ENCODE measurements around the gene FOXG1. TPM values are rescaled to one million over a fixed set of nuclear protein-coding genes. Genes with fewer than 3 reads are reported as not detected.

FOXG1 gene
- total and polyA plus RNA-seq, 2 of the 4 experiments (the other 2 are of a cell fraction), result not detected

DNA sequence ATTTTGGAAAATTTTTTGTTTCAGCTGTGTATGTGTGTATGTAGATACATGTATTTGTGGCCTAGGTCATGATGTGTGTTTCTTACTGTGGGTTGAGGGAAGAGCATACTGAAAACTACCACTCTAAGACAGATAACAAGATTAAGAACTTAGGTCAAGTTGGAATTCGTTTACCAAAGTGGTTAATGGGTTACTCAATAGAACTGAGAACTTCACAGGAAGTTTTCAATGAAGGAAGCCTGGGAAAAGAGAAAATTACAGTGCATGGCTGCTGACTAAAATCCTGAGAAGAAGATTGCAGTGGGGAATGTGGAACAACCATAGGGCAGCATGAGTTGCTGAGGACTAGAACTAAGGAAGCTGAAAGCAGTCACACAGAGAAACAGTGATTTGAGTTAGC is 21.4 kb upstream of the FOXG1 start:
- H3K27ac ChIP-seq (ENCODE audit: insufficient read depth, low read length), result no peak overlapping the region
- no peak overlapping the region for H3K23ac ChIP-seq (ENCODE audit: low read depth, low read length)
- POLR2A ChIA-PET (ENCODE audit: unreplicated experiment), result no interaction called here
- no peak overlapping the region for H4K8ac ChIP-seq (ENCODE audit: low read depth in 2 of 2, low read length in 2 of 2)
- no peaks in the 10 kb centered on the region for H4K20me1 ChIP-seq (ENCODE audit: insufficient read depth, low read length)
- no peaks in the 10 kb centered on the region for H3K79me1 ChIP-seq (ENCODE audit: low read depth in 1 of 2, low read length in 2 of 2)
- H3K36me3 ChIP-seq (ENCODE audit: control insufficient read depth, insufficient read depth, low read length), result no peaks in the 10 kb centered on the region
- no peak overlapping the region for H4K5ac ChIP-seq (ENCODE audit: low read depth, low read length)
- dilution Hi-C loops (cut with HindIII; ENCODE audit: low sequenced_read_pairs, unreplicated experiment) (no loop called here), in situ Hi-C loops (cut with MboI; ENCODE audit: low sequenced_read_pairs) (no loop called here), intact Hi-C loops (cut with micrococcal nuclease) (no loop called here)
- no peak overlapping the region for H2AFZ ChIP-seq (replicated peaks; ENCODE audit: low read length, poor library complexity)
- TF ChIP-seq NFE2L2 (IDR thresholded peaks at IDR 0.05; ENCODE audit: low read depth, low read length) (no peak), SMC3 (IDR thresholded peaks at IDR 0.05; ENCODE audit: low read depth, low read length) (no peak), MXI1 (IDR thresholded peaks at IDR 0.05; ENCODE audit: borderline replicate concordance, low read depth, low read length) (no peak), BHLHE40 (IDR thresholded peaks at IDR 0.05; ENCODE audit: low read depth, low read length) (no peak), CEBPB (IDR thresholded peaks at IDR 0.05; ENCODE audit: low read depth, low read length) (no peak), RFX5 (IDR thresholded peaks at IDR 0.05; ENCODE audit: low read depth, low read length) (no peak), MAZ (IDR thresholded peaks at IDR 0.05; ENCODE audit: borderline replicate concordance, low read depth, low read length) (no peak), RAD21 (IDR thresholded peaks at IDR 0.05; ENCODE audit: low read length) (no peak), FOS (IDR thresholded peaks at IDR 0.05; ENCODE audit: low read depth, low read length) (no peak), MAFK (IDR thresholded peaks at IDR 0.05; ENCODE audit: low read depth, low read length) (no peak)
- TF ChIP-seq, protein P1, sequence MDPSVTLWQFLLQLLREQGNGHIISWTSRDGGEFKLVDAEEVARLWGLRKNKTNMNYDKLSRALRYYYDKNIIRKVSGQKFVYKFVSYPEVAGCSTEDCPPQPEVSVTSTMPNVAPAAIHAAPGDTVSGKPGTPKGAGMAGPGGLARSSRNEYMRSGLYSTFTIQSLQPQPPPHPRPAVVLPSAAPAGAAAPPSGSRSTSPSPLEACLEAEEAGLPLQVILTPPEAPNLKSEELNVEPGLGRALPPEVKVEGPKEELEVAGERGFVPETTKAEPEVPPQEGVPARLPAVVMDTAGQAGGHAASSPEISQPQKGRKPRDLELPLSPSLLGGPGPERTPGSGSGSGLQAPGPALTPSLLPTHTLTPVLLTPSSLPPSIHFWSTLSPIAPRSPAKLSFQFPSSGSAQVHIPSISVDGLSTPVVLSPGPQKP (IDR thresholded peaks at IDR 0.05; ENCODE audit: borderline replicate concordance, low read depth, low read length), result no peak
- TF ChIP-seq, protein P2, sequence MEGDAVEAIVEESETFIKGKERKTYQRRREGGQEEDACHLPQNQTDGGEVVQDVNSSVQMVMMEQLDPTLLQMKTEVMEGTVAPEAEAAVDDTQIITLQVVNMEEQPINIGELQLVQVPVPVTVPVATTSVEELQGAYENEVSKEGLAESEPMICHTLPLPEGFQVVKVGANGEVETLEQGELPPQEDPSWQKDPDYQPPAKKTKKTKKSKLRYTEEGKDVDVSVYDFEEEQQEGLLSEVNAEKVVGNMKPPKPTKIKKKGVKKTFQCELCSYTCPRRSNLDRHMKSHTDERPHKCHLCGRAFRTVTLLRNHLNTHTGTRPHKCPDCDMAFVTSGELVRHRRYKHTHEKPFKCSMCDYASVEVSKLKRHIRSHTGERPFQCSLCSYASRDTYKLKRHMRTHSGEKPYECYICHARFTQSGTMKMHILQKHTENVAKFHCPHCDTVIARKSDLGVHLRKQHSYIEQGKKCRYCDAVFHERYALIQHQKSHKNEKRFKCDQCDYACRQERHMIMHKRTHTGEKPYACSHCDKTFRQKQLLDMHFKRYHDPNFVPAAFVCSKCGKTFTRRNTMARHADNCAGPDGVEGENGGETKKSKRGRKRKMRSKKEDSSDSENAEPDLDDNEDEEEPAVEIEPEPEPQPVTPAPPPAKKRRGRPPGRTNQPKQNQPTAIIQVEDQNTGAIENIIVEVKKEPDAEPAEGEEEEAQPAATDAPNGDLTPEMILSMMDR (conservative IDR thresholded peaks at IDR 0.05; ENCODE audit: low read depth, low read length), result no peak
- CTCF ChIA-PET, result no interaction called here
- no peak overlapping the region for H2BK5ac ChIP-seq (ENCODE audit: low read depth, low read length, poor library complexity, severe bottlenecking)
- WGBS, 2 experiments (ENCODE audit: extremely low coverage in 2 of 2, insufficient read length in 1 of 2), result no CpG with 5 or more reads among the region's 1 CpG
- H3K4me1 ChIP-seq (ENCODE audit: control insufficient read depth, insufficient read depth, low read length), result no peaks in the 10 kb centered on the region
- H3K4me3 ChIP-seq (ENCODE audit: insufficient read depth, low read depth, low read length), result no peak overlapping the region
- no peak overlapping the region for H2AK5ac ChIP-seq (ENCODE audit: low read depth, low read length)
- H3K9ac ChIP-seq (ENCODE audit: low read depth, low read length), result no peak overlapping the region
- H3K18ac ChIP-seq (ENCODE audit: low read depth, low read length), result no peak overlapping the region
- BruUV-seq (replicated peaks), result no TSS peak
- no peaks in the 10 kb centered on the region for H3K9me1 ChIP-seq (ENCODE audit: insufficient read depth, low read length)
- no peak overlapping the region for H3K14ac ChIP-seq (replicated peaks; ENCODE audit: low read depth, low read length)
- H2BK15ac ChIP-seq (ENCODE audit: low read depth, low read length), result no peak overlapping the region
- H3K56ac ChIP-seq (ENCODE audit: extremely low read depth, insufficient read depth, low read length), result no peak overlapping the region
- H2BK120ac ChIP-seq (ENCODE audit: low read depth, low read length), result no peak overlapping the region
- no peak overlapping the region for H3K4me2 ChIP-seq (ENCODE audit: low read depth, low read length)
- no peaks in the 10 kb centered on the region for H3K9me3 ChIP-seq (ENCODE audit: control insufficient read depth, insufficient read depth, low read length)
- no peak for DNase-seq
- no peak overlapping the region for H2BK20ac ChIP-seq (ENCODE audit: low read depth, low read length)
- no peak overlapping the region for H2AK9ac ChIP-seq (replicated peaks; ENCODE audit: low read depth, low read length, poor library complexity)
- H3K27me3 ChIP-seq (ENCODE audit: control insufficient read depth, insufficient read depth, low read length), result no peaks in the 10 kb centered on the region
- H4K91ac ChIP-seq (ENCODE audit: insufficient read depth, low read depth, low read length), result no peak overlapping the region
- no peak overlapping the region for H3K4ac ChIP-seq (ENCODE audit: low read depth, low read length)
- no peak for ATAC-seq (ENCODE audit: low read depth)
